IPS DF 4.7 (cell line): ENCODE measurements around the gene UPK1A.
A peak's percentile ranks its signal among the peaks of the same experiment; 100 is the strongest.
"Not testable (repeated sequence)": the region's sequence is repeated elsewhere in the genome, so short reads cannot be mapped to it uniquely, and the experiment has no call there.

Experiments used
- DNase-seq: peaks from one replicate; pipeline ENCODE4 v3.0.0-alpha.2; 2013; ENCODE audit warnings: low spot score; ENCODE audit errors: extremely low read depth

UPK1A gene

DNA sequence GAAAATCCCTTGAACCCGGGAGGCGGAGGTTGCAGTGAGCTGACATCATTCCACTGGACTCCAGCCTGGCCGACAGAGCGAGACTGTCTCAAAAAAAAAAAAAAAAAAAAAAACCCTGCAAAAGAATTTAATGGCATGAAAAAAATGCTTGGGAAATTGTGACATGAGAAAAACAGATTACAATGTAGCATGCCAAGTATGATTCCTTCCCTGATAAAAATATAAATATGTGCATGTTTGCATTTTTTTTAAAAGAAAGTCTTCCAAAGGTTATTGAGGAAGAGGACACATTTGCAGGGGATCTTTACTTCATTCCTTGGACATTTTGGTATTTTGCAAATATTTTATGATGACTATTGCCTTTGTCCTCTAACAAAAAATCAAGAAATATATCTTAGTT lies 23.5 kb downstream of the UPK1A start:
- DNase-seq: no peak

- DNase-seq: not testable (repeated sequence)
Measured at GRCh38 chr19:35691106-35691505, 24.8 kb downstream of the UPK1A start.

DNA sequence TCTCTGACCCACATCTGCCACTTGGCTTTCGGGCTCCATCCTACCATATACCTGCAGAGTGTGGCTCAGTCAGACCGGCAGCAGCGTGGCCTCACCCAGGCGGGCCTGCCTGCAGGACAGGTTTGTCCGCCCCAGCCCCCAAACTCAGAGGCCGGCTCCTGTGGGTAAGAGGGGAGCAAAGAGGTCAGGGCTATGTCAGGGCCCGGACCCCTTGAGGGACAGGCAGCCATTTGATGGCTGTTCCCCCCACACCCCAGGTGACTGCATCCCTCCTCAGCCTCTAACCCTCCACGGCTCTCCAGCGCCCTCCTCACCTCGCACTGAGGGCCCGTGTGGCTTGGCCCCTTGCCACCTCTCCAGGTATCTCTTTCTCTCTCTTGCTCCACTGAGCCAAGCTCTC lies 25.7 kb downstream of the UPK1A start:
- no peak for DNase-seq

DNA sequence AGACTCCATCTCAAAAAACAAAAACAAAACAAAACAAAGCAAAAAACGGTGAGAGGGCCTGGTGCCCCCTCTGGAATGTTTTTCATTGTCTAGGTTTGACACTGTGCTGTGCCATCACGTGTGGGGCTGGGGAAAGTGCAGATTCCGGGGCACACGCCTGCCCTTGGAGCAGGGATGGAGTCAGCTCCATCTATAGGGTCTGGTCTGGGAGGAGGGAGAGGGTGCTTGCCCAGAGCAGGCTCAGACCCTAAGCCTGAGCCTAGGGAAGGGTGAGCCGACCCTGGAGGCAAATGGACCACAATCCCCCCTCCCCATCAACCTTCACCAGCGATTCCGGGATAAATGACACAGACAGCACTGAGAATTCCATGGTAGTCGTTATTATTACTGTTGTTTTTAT lies 27.1 kb downstream of the UPK1A start:
- no peak for DNase-seq

- no peak for DNase-seq
Measured at GRCh38 chr19:35693835-35694599, 27.7 kb downstream of the UPK1A start.

GRCh38 chr19:35695895-35696422 lies 29.6 kb downstream of the UPK1A start:
- DNase-seq: no peak

- no peak for DNase-seq
Measured at GRCh38 chr19:35696835-35697234, 30.5 kb downstream of the UPK1A start.

- peak; percentile 93 for DNase-seq
Measured at GRCh38 chr19:35702223-35703012, 36.1 kb downstream of the UPK1A start.

DNA sequence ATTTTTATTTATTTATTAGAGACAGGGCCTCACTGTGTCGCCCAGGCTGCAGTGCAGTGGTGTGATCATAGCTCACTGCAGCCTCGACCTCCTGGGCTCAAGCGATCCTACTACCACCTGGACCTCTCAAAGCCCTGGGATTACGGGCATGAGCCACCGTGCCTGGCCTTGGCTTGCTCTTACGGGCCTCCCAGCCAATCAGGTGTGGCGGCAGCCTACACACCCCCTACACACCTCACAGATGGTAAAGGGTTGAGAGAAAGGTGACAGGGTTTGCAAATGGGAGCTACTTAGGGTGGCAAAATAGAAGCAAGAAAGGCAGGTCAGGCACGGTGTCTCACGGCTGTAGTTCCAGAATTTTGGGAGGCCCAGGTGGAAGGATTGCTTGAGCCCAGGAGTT lies 37.0 kb downstream of the UPK1A start:
- DNase-seq: no peak

DNA sequence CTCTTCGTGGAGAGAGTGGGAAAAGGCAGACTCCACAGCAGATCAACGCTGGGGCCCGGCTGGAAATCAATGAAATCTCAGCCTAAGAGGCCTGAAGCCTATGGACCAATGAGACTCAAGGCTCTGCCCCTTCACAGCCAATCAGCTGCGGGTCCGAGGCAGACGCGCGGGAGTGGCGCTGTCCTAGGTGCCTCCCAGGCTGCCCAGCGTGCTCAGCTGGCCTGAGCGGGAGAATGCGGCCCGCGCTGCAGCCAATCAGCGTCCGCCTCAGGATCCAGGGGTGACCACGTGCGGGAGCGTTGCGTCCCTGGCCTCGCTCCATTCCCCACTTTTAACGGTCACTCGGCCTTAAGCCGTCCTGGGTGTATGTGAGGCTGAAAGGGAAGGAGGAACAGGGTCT lies 37.9 kb downstream of the UPK1A start, which contains the start of gene ZBTB32:
ZBTB32 (plus strand) TSS at position 341 of the 400 bp plus-strand sequence. CDS start 10,069 bp downstream, outside the sequence.
- no peak for DNase-seq

DNA sequence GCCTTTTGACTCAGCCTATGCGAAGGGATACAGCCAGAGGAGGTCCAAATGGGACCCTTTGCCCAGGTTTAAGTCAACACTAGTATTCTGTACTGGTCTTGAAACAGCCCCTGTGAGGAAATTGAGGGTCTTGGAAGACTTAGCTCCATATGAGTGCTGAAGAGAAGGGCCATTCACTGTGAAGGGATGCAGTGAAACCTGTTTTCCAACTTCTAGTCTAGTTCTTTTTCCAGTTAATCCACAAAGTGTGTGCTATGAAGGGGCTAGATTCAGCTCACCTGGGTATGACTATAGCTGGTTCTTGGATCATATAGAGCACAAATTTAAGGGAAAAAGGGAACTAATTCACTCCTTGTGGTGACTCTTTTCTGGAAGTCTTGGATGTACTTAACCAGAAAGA lies 42.1 kb downstream of the UPK1A start:
- DNase-seq: no peak

DNA sequence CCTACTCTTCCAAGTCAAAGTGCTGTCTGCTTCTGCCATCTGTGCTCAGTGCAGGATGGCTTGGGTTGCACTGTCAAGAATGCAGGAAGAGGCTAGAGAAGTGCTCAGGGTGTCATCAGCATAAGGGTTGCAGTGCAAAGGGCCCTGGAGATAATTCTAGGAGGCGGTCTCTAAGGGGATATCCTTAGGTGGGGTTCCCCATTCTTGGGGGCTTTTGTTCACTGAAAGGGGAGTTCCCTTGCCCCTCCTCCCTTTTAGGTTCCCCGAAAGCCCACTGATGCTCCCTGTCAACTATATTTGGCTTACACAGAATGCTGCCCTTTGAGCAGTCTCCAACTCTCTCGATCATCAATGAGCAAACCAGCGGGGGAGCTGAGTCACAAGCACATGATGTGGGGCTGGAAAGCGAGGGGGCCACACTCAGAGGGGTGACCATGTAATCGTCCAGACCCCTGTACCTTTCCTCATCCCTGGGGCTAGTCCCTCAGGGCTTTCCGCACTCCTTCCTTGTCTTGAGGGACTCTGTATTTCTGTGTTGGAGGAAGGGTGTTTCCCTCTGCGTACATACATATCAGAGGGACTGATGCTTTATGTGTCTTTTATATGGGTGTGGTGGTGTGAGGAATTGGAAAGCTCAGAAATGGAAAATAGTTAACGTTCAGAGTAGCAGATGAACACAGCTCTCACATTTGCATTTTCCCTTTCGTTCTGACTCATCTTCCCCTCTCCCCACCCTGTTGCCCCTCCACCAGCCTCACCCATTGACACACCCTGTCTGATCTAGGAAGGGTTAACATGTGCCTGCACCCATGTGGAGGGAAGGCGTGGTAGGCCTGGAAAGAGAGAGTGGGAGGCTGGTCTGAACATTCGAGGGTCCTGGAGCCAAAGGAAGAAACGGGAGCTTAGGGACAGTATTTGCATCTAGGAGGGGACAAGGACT lies 44.7 kb downstream of the UPK1A start:
- DNase-seq: no peak

- DNase-seq: no peak
Measured at GRCh38 chr19:35712567-35713505, 46.5 kb downstream of the UPK1A start.

DNA sequence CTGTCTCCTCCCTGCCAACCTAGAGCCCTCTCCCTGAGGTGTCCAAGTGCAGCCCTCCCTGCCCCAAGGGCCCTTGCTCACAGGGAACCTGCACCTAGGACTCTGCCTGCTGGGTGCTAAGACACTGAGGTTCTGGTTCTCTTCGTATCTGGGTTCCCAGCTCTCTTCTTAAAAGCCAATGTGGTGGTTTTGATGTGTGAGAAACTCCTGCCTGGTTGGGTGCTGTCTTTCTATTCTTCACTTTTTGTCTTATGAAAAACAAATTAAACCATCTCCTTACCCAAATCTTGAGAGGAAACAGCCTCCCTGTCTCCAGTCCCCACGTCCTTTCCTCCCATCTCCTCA lies 47.2 kb downstream of the UPK1A start:
- no peak for DNase-seq

GRCh38 chr19:35713904-35714495 lies 47.7 kb downstream of the UPK1A start:
- no peak for DNase-seq

DNA sequence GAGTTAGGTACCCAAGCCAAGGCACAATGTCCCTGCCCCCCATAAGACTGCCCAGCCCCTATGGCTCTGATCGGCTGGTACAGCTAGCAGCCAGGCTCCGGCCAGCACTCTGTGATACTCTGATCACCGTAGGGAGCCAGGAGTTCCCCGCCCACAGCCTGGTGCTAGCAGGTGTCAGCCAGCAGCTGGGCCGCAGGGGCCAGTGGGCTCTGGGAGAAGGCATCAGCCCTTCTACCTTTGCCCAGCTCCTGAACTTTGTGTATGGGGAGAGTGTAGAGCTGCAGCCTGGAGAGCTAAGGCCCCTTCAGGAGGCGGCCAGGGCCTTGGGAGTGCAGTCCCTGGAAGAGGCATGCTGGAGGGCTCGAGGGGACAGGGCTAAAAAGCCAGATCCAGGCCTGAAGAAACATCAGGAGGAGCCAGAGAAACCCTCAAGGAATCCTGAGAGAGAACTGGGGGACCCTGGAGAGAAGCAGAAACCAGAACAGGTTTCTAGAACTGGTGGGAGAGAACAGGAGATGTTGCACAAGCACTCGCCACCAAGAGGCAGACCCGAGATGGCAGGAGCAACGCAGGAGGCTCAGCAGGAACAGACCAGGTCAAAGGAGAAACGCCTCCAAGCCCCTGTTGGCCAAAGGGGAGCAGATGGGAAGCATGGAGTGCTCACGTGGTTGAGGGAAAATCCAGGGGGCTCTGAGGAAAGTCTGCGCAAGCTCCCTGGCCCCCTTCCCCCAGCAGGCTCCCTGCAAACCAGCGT lies 48.5 kb downstream of the UPK1A start:
- DNase-seq: no peak

- no peak for DNase-seq
Measured at GRCh38 chr19:35715355-35715809, 49.1 kb downstream of the UPK1A start.

- no peak for DNase-seq
Measured at GRCh38 chr19:35715981-35716800, 49.9 kb downstream of the UPK1A start.
